Measurements from ENCODE around the gene SLC24A3. TPM values are rescaled to one million over a fixed set of nuclear protein-coding genes. Genes with fewer than 3 reads are reported as not detected.

Gene SLC24A3
- total RNA-seq, 1 experiment from 2014 or later: not detected

DNA sequence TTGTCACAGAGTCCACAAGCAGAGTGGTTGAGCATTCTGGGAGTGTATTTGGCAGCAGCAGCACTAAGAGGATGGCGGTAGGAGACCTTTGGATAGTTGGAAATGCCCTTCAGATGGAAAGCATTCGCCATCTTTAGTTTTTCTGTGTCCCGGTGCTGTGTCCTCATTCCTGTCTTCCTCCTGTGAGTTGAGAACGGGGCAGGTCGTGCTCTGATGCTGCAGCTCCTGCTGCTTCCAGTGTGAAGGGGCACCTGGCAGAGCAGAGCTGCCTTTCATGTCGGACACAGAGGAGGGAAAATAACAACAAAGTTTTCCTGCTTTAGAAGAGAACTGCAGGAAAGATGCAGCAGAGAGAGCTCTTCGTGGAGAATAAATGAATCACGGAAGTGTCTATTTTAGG lies 194.8 kb downstream of the SLC24A3 start:
- Histone ChIP-seq H3K4me3 (ENCODE audit: low read depth in 2 of 2, low read length in 2 of 2) (no peak overlapping the region), H3K27ac (ENCODE audit: low read length) (no peak overlapping the region), H3K4me1 (ENCODE audit: control insufficient read depth, insufficient read depth, low read length) (no peaks in the 10 kb centered on the region), H3K36me3 (ENCODE audit: control insufficient read depth, insufficient read depth, low read length) (no peaks in the 10 kb centered on the region), H3K9me3 (ENCODE audit: control insufficient read depth, insufficient read depth, low read depth, low read length) (no peaks in the 10 kb centered on the region), H3K27me3 (ENCODE audit: control insufficient read depth, insufficient read depth, low read length) (peaks cover 7% of the 10 kb centered on the region; the same call in 1 of the 2 replicates)
- ATAC-seq (no peak), DNase-seq (ENCODE audit: low read depth, low spot score) (no peak)
- TF ChIP-seq, protein P1, sequence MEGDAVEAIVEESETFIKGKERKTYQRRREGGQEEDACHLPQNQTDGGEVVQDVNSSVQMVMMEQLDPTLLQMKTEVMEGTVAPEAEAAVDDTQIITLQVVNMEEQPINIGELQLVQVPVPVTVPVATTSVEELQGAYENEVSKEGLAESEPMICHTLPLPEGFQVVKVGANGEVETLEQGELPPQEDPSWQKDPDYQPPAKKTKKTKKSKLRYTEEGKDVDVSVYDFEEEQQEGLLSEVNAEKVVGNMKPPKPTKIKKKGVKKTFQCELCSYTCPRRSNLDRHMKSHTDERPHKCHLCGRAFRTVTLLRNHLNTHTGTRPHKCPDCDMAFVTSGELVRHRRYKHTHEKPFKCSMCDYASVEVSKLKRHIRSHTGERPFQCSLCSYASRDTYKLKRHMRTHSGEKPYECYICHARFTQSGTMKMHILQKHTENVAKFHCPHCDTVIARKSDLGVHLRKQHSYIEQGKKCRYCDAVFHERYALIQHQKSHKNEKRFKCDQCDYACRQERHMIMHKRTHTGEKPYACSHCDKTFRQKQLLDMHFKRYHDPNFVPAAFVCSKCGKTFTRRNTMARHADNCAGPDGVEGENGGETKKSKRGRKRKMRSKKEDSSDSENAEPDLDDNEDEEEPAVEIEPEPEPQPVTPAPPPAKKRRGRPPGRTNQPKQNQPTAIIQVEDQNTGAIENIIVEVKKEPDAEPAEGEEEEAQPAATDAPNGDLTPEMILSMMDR (IDR thresholded peaks at IDR 0.05): no peak
- TF ChIP-seq TCF7L2 (IDR thresholded peaks at IDR 0.05; ENCODE audit: low read depth, low read length) (no peak), POLR2AphosphoS5 (IDR thresholded peaks at IDR 0.05; ENCODE audit: low read depth, low read length) (no peak), SIN3A (IDR thresholded peaks at IDR 0.05; ENCODE audit: borderline replicate concordance, insufficient read depth, low read depth, low read length) (no peak)
- TF ChIP-seq, protein P2, sequence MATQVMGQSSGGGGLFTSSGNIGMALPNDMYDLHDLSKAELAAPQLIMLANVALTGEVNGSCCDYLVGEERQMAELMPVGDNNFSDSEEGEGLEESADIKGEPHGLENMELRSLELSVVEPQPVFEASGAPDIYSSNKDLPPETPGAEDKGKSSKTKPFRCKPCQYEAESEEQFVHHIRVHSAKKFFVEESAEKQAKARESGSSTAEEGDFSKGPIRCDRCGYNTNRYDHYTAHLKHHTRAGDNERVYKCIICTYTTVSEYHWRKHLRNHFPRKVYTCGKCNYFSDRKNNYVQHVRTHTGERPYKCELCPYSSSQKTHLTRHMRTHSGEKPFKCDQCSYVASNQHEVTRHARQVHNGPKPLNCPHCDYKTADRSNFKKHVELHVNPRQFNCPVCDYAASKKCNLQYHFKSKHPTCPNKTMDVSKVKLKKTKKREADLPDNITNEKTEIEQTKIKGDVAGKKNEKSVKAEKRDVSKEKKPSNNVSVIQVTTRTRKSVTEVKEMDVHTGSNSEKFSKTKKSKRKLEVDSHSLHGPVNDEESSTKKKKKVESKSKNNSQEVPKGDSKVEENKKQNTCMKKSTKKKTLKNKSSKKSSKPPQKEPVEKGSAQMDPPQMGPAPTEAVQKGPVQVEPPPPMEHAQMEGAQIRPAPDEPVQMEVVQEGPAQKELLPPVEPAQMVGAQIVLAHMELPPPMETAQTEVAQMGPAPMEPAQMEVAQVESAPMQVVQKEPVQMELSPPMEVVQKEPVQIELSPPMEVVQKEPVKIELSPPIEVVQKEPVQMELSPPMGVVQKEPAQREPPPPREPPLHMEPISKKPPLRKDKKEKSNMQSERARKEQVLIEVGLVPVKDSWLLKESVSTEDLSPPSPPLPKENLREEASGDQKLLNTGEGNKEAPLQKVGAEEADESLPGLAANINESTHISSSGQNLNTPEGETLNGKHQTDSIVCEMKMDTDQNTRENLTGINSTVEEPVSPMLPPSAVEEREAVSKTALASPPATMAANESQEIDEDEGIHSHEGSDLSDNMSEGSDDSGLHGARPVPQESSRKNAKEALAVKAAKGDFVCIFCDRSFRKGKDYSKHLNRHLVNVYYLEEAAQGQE (IDR thresholded peaks at IDR 0.05; ENCODE audit: insufficient read depth in 1 of 2, low read depth in 2 of 2, low read length in 1 of 2): no peak
- intact Hi-C loops (cut with micrococcal nuclease; ENCODE audit: unreplicated experiment): no loop called here
- CTCF ChIA-PET: no interaction called here
- in situ Hi-C loops (cut with HindIII; ENCODE audit: low pct_unique_long_range_greater_than_20kb, low sequenced_read_pairs): no loop called here
- no TSS peak for BruUV-seq (replicated peaks)
- POLR2A ChIA-PET: no interaction called here

GRCh38 chr20:19407736-19408135 lies 195.3 kb downstream of the SLC24A3 start:
- TF ChIP-seq, protein P1 (IDR thresholded peaks at IDR 0.05): no peak
- TF ChIP-seq SIN3A (IDR thresholded peaks at IDR 0.05; ENCODE audit: borderline replicate concordance, insufficient read depth, low read depth, low read length) (no peak), POLR2AphosphoS5 (IDR thresholded peaks at IDR 0.05; ENCODE audit: low read depth, low read length) (no peak), TCF7L2 (IDR thresholded peaks at IDR 0.05; ENCODE audit: low read depth, low read length) (no peak)
- TF ChIP-seq, protein P2 (IDR thresholded peaks at IDR 0.05; ENCODE audit: insufficient read depth in 1 of 2, low read depth in 2 of 2, low read length in 1 of 2): no peak
- Histone ChIP-seq H3K27me3 (ENCODE audit: control insufficient read depth, insufficient read depth, low read length) (peaks cover 7% of the 10 kb centered on the region; the same call in 1 of the 2 replicates), H3K36me3 (ENCODE audit: control insufficient read depth, insufficient read depth, low read length) (no peaks in the 10 kb centered on the region), H3K9me3 (ENCODE audit: control insufficient read depth, insufficient read depth, low read depth, low read length) (no peaks in the 10 kb centered on the region), H3K27ac (ENCODE audit: low read length) (no peak overlapping the region), H3K4me3 (ENCODE audit: low read depth in 2 of 2, low read length in 2 of 2) (no peak overlapping the region), H3K4me1 (ENCODE audit: control insufficient read depth, insufficient read depth, low read length) (no peaks in the 10 kb centered on the region)
- DNase-seq (ENCODE audit: low read depth, low spot score) (no peak), ATAC-seq (no peak)
- BruUV-seq (replicated peaks): no TSS peak
- in situ Hi-C loops (cut with HindIII; ENCODE audit: low pct_unique_long_range_greater_than_20kb, low sequenced_read_pairs): no loop called here
- POLR2A ChIA-PET: no interaction called here
- CTCF ChIA-PET: no interaction called here
- intact Hi-C loops (cut with micrococcal nuclease; ENCODE audit: unreplicated experiment): no loop called here

Measured in Panc1 (cell line).